ENCODE results near the gene ASXL1. TPM values are rescaled to one million over a fixed set of nuclear protein-coding genes. Genes with fewer than 3 reads are reported as not detected.

ASXL1 gene
- total RNA-seq, 1 experiment from 2014 or later: 52.2 TPM

DNA sequence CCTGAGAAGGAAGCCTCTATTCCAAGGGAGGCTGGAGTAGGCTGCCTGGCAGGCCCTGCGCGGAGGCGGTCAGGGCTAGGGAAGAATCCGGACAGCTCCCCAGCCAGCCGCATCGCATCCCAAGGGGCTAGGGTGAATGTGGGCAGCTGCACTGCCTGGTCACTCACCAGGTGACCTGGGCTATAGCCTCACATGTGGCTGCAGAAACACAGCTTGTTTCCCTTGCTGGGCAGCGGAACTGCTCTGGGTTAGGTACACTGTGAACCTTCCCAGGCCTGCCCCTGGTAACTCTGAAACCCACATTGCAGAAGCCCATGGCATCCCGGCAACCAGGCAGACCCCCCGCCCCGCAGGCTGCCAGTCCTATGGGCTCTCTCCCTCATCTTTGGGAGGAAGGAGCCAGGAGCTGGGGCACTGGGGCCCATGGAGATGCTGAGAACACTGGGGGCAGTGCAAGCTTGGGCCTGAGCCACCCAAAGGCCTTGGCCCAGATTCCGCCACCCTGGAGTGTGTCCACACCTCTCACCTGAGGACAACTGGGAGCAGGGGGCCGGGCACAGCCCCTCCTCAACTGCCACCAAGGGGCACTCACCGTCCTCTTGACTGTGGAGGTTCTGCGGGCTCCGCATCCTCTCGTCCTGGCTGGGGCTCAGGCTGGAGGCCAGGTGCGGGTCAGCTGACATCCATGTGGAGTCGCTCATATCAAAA lies 116.0 kb downstream of the ASXL1 start:
- ATAC-seq: no peak
- H3K4me1 ChIP-seq (ENCODE audit: control insufficient read depth in 1 of 2, insufficient read depth in 2 of 2, low read length in 2 of 2): peaks cover 0 to 9% of the 10 kb centered on the region in 2 experiments; a peak in 1 of 4 replicates
- no peak overlapping the region for H3K4me2 ChIP-seq (ENCODE audit: low read length)
- RAD21 ChIA-PET (ENCODE audit: low non-redundant PET in 1 of 2, low total read pairs in 2 of 2, uncharacterized antibody in 2 of 2, unreplicated experiment in 2 of 2): no interaction called here
- CTCF ChIA-PET: no interaction called here
- no peaks in the 10 kb centered on the region for H3K27me3 ChIP-seq (ENCODE audit: insufficient read depth, low read length)
- no peaks in the 10 kb centered on the region for H3K9me3 ChIP-seq (ENCODE audit: control insufficient read depth in 1 of 2, insufficient read depth in 1 of 2, low read depth in 1 of 2, low read length in 2 of 2)
- H3K79me2 ChIP-seq (ENCODE audit: insufficient read depth, low read length): no peaks in the 10 kb centered on the region
- H3K4me3 ChIP-seq (replicated peaks in 1 of 2; ENCODE audit: low read depth in 1 of 2, low read length in 2 of 2): no peak overlapping the region
- TF ChIP-seq ELF1 (IDR thresholded peaks at IDR 0.05; ENCODE audit: borderline replicate concordance, low read depth): no peak
- TF ChIP-seq RAD21 (IDR thresholded peaks at IDR 0.05; ENCODE audit: low read depth): no peak
- TF ChIP-seq SIN3A (IDR thresholded peaks at IDR 0.05; ENCODE audit: low read depth): no peak
- no peak overlapping the region for H3K27ac ChIP-seq (ENCODE audit: low read depth, low read length)
- no peak overlapping the region for H2AFZ ChIP-seq (ENCODE audit: low read depth, low read length, poor library complexity, severe bottlenecking)
- POLR2A ChIA-PET: no interaction called here
- no peak overlapping the region for H3K9ac ChIP-seq (ENCODE audit: low read length)
- no TSS peak for BruUV-seq (replicated peaks)
- no peaks in the 10 kb centered on the region for H3K9me2 ChIP-seq (ENCODE audit: insufficient read depth)
- DNase-seq (ENCODE audit: low read depth, low spot score): no peak
- H4K20me1 ChIP-seq (ENCODE audit: insufficient read depth): no peaks in the 10 kb centered on the region
- H3K36me3 ChIP-seq (ENCODE audit: control insufficient read depth in 1 of 2, insufficient read depth in 2 of 2, low read length in 2 of 2): no peaks in the 10 kb centered on the region
- intact Hi-C loops (cut with micrococcal nuclease): no loop called here

DNA sequence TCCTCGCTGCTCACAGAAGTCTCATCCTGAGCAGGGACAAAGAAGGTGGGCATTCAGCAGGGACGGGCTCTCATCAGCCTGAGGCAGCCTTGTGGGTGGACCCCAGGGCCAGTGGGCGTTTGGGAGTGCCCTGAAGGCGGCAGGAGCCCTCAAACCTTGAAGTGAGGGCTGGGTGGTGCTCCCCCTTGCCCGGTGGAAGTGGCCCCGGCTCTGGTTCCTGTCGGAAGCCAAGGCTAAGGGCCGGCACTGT lies 116.5 kb downstream of the ASXL1 start:
- no peak overlapping the region for H3K9ac ChIP-seq (ENCODE audit: low read length)
- TF ChIP-seq SIN3A (IDR thresholded peaks at IDR 0.05; ENCODE audit: low read depth) (no peak), EZH2phosphoT487 (IDR thresholded peaks at IDR 0.05; ENCODE audit: borderline replicate concordance) (no peak), ZNF274 (IDR thresholded peaks at IDR 0.05; ENCODE audit: low read depth, low read length) (no peak), YY1 (IDR thresholded peaks at IDR 0.05; ENCODE audit: extremely low read depth, insufficient replicate concordance, low read depth, low read length) (no peak), FOSL1 (IDR thresholded peaks at IDR 0.05; ENCODE audit: low read depth) (no peak), SRF (IDR thresholded peaks at IDR 0.05; ENCODE audit: low read depth) (no peak), POLR2A (IDR thresholded peaks at IDR 0.05; ENCODE audit: borderline replicate concordance, extremely low read depth, insufficient read depth, insufficient read length) (no peak), EGR1 (IDR thresholded peaks at IDR 0.05; ENCODE audit: low read depth) (no peak)
- TF ChIP-seq, protein P1, sequence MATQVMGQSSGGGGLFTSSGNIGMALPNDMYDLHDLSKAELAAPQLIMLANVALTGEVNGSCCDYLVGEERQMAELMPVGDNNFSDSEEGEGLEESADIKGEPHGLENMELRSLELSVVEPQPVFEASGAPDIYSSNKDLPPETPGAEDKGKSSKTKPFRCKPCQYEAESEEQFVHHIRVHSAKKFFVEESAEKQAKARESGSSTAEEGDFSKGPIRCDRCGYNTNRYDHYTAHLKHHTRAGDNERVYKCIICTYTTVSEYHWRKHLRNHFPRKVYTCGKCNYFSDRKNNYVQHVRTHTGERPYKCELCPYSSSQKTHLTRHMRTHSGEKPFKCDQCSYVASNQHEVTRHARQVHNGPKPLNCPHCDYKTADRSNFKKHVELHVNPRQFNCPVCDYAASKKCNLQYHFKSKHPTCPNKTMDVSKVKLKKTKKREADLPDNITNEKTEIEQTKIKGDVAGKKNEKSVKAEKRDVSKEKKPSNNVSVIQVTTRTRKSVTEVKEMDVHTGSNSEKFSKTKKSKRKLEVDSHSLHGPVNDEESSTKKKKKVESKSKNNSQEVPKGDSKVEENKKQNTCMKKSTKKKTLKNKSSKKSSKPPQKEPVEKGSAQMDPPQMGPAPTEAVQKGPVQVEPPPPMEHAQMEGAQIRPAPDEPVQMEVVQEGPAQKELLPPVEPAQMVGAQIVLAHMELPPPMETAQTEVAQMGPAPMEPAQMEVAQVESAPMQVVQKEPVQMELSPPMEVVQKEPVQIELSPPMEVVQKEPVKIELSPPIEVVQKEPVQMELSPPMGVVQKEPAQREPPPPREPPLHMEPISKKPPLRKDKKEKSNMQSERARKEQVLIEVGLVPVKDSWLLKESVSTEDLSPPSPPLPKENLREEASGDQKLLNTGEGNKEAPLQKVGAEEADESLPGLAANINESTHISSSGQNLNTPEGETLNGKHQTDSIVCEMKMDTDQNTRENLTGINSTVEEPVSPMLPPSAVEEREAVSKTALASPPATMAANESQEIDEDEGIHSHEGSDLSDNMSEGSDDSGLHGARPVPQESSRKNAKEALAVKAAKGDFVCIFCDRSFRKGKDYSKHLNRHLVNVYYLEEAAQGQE (IDR thresholded peaks at IDR 0.05; ENCODE audit: low read depth): no peak
- TF ChIP-seq, protein P2, sequence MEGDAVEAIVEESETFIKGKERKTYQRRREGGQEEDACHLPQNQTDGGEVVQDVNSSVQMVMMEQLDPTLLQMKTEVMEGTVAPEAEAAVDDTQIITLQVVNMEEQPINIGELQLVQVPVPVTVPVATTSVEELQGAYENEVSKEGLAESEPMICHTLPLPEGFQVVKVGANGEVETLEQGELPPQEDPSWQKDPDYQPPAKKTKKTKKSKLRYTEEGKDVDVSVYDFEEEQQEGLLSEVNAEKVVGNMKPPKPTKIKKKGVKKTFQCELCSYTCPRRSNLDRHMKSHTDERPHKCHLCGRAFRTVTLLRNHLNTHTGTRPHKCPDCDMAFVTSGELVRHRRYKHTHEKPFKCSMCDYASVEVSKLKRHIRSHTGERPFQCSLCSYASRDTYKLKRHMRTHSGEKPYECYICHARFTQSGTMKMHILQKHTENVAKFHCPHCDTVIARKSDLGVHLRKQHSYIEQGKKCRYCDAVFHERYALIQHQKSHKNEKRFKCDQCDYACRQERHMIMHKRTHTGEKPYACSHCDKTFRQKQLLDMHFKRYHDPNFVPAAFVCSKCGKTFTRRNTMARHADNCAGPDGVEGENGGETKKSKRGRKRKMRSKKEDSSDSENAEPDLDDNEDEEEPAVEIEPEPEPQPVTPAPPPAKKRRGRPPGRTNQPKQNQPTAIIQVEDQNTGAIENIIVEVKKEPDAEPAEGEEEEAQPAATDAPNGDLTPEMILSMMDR (IDR thresholded peaks at IDR 0.05 in 2 of 3, conservative IDR thresholded peaks at IDR 0.05 in 1 of 3; ENCODE audit: borderline replicate concordance in 1 of 3, insufficient read depth in 1 of 3, low read depth in 2 of 3, low read length in 2 of 3): no peak
- TF ChIP-seq, protein P3, sequence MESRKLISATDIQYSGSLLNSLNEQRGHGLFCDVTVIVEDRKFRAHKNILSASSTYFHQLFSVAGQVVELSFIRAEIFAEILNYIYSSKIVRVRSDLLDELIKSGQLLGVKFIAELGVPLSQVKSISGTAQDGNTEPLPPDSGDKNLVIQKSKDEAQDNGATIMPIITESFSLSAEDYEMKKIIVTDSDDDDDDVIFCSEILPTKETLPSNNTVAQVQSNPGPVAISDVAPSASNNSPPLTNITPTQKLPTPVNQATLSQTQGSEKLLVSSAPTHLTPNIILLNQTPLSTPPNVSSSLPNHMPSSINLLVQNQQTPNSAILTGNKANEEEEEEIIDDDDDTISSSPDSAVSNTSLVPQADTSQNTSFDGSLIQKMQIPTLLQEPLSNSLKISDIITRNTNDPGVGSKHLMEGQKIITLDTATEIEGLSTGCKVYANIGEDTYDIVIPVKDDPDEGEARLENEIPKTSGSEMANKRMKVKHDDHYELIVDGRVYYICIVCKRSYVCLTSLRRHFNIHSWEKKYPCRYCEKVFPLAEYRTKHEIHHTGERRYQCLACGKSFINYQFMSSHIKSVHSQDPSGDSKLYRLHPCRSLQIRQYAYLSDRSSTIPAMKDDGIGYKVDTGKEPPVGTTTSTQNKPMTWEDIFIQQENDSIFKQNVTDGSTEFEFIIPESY (IDR thresholded peaks at IDR 0.05; ENCODE audit: extremely low read depth, insufficient replicate concordance, low read length): no peak
- intact Hi-C loops (cut with micrococcal nuclease): no loop called here
- POLR2A ChIA-PET: no interaction called here
- H3K36me3 ChIP-seq (ENCODE audit: control insufficient read depth in 1 of 2, insufficient read depth in 2 of 2, low read length in 2 of 2): no peaks in the 10 kb centered on the region
- RAD21 ChIA-PET (ENCODE audit: low non-redundant PET in 1 of 2, low total read pairs in 2 of 2, uncharacterized antibody in 2 of 2, unreplicated experiment in 2 of 2): no interaction called here
- H3K9me2 ChIP-seq (ENCODE audit: insufficient read depth): no peaks in the 10 kb centered on the region
- H2AFZ ChIP-seq (ENCODE audit: low read depth, low read length, poor library complexity, severe bottlenecking): no peak overlapping the region
- H3K27ac ChIP-seq (ENCODE audit: low read depth, low read length): no peak overlapping the region
- H3K79me2 ChIP-seq (ENCODE audit: insufficient read depth, low read length): no peaks in the 10 kb centered on the region
- no peak for DNase-seq (ENCODE audit: low read depth, low spot score)
- H3K4me3 ChIP-seq (replicated peaks in 1 of 2; ENCODE audit: low read depth in 1 of 2, low read length in 2 of 2): no peak overlapping the region
- H3K4me2 ChIP-seq (ENCODE audit: low read length): no peak overlapping the region
- no peak for ATAC-seq
- no peaks in the 10 kb centered on the region for H3K27me3 ChIP-seq (ENCODE audit: insufficient read depth, low read length)
- no peaks in the 10 kb centered on the region for H3K9me3 ChIP-seq (ENCODE audit: control insufficient read depth in 1 of 2, insufficient read depth in 1 of 2, low read depth in 1 of 2, low read length in 2 of 2)
- CTCF ChIA-PET: no interaction called here
- no TSS peak for BruUV-seq (replicated peaks)
- no peaks in the 10 kb centered on the region for H4K20me1 ChIP-seq (ENCODE audit: insufficient read depth)
- H3K4me1 ChIP-seq (ENCODE audit: control insufficient read depth in 1 of 2, insufficient read depth in 2 of 2, low read length in 2 of 2): peaks cover 0 to 9% of the 10 kb centered on the region in 2 experiments; a peak in 1 of 4 replicates
